SU-DHL-6 (cell line): ENCODE measurements around the gene GRIN3B.

Experiments
- EZH2phosphoT487 ChIP-seq: fragments of 200-600 bp; sonication (generic), shearing (Covaris generic); conservative IDR thresholded peaks from 2 replicates; pipeline ENCODE4 v1.6.1; 2018; ENCODE audit warnings: mild to moderate bottlenecking, antibody characterized with exemption, low read length, moderate library complexity, mixed read lengths
- TF ChIP-seq, protein P1 (sequence below): fragments of 200-600 bp; sonication (generic); IDR thresholded peaks from one replicate; pipeline ENCODE4 v1.5.1; 2017; ENCODE audit warnings: antibody characterized with exemption, mild to moderate bottlenecking, low read length, moderate library complexity; ENCODE audit not compliant: insufficient read depth, poor library complexity, severe bottlenecking

DNA sequence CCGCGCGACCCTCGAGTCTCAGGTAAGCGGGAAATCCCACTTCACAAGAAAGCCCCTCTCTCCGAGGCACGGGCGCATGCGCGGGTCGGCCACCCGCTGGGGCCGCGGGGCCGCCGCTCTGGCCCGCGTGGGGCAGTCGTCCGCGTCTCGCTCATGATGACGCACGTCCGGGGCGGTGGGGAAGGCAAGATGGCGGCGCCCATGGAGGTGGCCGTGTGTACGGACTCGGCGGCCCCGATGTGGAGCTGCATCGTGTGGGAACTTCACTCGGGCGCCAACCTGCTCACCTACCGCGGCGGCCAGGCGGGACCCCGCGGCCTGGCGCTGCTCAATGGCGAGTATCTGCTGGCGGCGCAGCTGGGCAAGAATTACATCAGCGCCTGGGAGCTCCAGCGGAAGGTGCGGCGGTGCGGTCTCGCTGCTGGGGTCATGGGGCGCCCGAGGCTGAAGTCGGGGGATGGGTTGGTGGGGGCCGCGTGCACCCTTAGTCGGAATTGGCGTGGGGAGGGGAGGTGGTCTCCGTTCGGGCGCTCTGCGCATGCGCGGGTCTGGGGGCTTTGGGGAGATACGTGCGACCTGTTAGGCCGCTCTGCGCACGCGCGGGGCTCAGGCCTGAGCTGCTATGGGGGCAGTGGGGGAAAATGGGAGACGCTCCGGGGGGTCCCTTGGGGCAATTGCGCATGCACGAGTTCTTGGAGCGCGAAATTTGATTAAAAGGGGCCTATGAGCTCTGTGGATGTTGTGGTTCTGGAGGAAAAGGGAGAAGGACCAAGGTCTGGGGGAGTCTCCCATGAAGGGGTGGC is 15.9 kb upstream of the GRIN3B start, which contains the start of gene WDR18:
- TF ChIP-seq, protein P1, sequence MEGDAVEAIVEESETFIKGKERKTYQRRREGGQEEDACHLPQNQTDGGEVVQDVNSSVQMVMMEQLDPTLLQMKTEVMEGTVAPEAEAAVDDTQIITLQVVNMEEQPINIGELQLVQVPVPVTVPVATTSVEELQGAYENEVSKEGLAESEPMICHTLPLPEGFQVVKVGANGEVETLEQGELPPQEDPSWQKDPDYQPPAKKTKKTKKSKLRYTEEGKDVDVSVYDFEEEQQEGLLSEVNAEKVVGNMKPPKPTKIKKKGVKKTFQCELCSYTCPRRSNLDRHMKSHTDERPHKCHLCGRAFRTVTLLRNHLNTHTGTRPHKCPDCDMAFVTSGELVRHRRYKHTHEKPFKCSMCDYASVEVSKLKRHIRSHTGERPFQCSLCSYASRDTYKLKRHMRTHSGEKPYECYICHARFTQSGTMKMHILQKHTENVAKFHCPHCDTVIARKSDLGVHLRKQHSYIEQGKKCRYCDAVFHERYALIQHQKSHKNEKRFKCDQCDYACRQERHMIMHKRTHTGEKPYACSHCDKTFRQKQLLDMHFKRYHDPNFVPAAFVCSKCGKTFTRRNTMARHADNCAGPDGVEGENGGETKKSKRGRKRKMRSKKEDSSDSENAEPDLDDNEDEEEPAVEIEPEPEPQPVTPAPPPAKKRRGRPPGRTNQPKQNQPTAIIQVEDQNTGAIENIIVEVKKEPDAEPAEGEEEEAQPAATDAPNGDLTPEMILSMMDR, result no peak
- no peak for TF ChIP-seq EZH2phosphoT487
